IPS-15b (cell line): ENCODE data around the gene SMARCA4.
A peak's percentile ranks its signal among the peaks of the same experiment; 100 is the strongest.
"Not testable (repeated sequence)": the region's sequence is repeated elsewhere in the genome, so short reads cannot be mapped to it uniquely, and the experiment has no call there.

Source experiments
- H3K27me3 ChIP-seq: one replicate; pipeline ENCODE4 v1.6.1; 2013; ENCODE audit warnings: low read length; ENCODE audit not compliant: control insufficient read depth, insufficient read depth
- H3K36me3 ChIP-seq: one replicate; pipeline ENCODE4 v1.6.1; 2013; ENCODE audit warnings: low read length; ENCODE audit not compliant: control insufficient read depth, insufficient read depth
- H3K4me1 ChIP-seq: one replicate; pipeline ENCODE4 v1.6.1; 2013; ENCODE audit warnings: mild to moderate bottlenecking, low read length; ENCODE audit not compliant: control insufficient read depth, insufficient read depth
- H3K4me3 ChIP-seq: one replicate; pipeline ENCODE4 v1.5.1; 2013; ENCODE audit warnings: low read depth, low read length
- H3K9ac ChIP-seq: one replicate; pipeline ENCODE4 v1.6.1; 2013; ENCODE audit warnings: low read depth, mild to moderate bottlenecking, low read length
- H3K9me3 ChIP-seq: one replicate; pipeline ENCODE4 v1.6.1; 2013; ENCODE audit warnings: mild to moderate bottlenecking, low read length; ENCODE audit not compliant: control insufficient read depth, insufficient read depth

Gene SMARCA4

DNA sequence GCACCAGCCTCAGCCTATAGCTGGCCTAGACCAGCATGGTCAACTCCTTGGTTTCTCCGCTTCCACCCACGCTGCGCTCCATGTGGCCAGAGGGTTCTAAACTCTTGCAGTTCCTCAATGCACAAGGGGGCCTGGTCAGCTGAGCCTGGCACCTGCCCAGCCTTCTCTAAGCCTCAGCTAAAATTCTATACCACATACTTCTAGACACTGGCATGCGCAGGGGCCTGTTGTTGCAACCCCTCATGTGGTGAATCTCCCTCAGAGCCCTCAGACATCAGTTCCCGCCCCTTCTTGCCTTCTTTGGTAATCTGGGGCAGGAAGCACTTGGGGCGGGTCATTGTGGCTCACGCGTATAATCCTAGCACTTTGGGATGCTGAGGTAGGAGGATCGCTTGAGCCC is 108.7 kb downstream of the SMARCA4 start:
- no peaks in the 10 kb centered on the region for H3K27me3 ChIP-seq
- peaks cover 2% of the 10 kb centered on the region for H3K36me3 ChIP-seq
- H3K4me3 ChIP-seq = no peak overlapping the region
- H3K9me3 ChIP-seq = no peaks in the 10 kb centered on the region
- H3K4me1 ChIP-seq = no peaks in the 10 kb centered on the region
- no peak overlapping the region for H3K9ac ChIP-seq

GRCh38 chr19:11070123-11070522 is 109.3 kb downstream of the SMARCA4 start:
- H3K9me3 ChIP-seq = no peaks in the 10 kb centered on the region
- H3K9ac ChIP-seq = no peak overlapping the region
- no peaks in the 10 kb centered on the region for H3K4me1 ChIP-seq
- H3K36me3 ChIP-seq = peaks cover 1% of the 10 kb centered on the region
- H3K27me3 ChIP-seq = no peaks in the 10 kb centered on the region
- H3K4me3 ChIP-seq = no peak overlapping the region

DNA sequence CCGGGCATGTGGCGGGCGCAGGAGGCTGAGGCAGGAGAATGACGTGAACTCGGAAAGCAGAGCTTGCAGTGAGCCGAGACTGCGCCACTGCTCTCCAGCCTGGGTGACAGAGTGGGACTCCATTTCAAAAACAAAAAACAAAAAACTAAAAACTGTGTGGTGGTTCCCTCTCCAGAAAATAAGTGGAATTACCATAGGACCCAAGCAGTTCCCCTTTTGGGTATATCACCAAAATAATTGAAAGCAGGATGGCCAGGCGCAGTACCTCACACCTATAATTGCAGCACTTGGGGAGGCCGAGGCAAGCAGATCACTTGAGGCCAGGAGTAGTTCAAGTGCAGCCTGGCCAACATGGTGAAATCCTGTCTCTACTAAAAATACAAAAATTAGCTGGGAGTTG is 112.7 kb downstream of the SMARCA4 start:
- H3K36me3 ChIP-seq = no peaks in the 10 kb centered on the region
- H3K4me1 ChIP-seq = no peaks in the 10 kb centered on the region
- no peaks in the 10 kb centered on the region for H3K9me3 ChIP-seq
- H3K9ac ChIP-seq = no peak overlapping the region
- H3K27me3 ChIP-seq = no peaks in the 10 kb centered on the region
- no peak overlapping the region for H3K4me3 ChIP-seq

GRCh38 chr19:11076792-11077191 is 116.0 kb downstream of the SMARCA4 start:
- not testable (repeated sequence) for H3K4me1 ChIP-seq, H3K36me3 ChIP-seq, H3K9ac ChIP-seq, H3K27me3 ChIP-seq, H3K4me3 ChIP-seq, H3K9me3 ChIP-seq

DNA sequence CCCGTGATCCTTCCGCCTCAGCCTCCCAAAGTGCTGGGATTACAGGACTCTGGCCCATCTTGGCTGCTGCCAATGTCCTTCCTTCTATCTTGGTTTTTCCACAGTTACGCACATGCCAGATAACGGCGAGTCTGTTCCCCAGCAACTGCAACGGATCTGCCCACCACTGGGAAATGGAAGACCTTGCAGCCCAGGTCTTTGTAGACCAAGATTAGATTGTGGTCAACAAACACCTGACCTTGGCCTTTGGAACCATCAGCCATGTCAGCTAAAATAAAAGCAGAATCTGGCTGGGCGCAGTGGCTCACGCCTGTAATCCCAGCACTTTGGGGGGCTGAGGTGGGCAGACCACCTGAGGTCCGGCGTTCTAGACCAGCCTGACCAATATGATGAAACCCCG is 118.1 kb downstream of the SMARCA4 start:
- H3K27me3 ChIP-seq = no peaks in the 10 kb centered on the region
- H3K9me3 ChIP-seq = no peaks in the 10 kb centered on the region
- no peak overlapping the region for H3K9ac ChIP-seq
- no peaks in the 10 kb centered on the region for H3K4me1 ChIP-seq
- H3K4me3 ChIP-seq = no peak overlapping the region
- H3K36me3 ChIP-seq = no peaks in the 10 kb centered on the region

- Histone ChIP-seq H3K9me3 (no peaks in the 10 kb centered on the region), H3K27me3 (no peaks in the 10 kb centered on the region), H3K4me1 (no peaks in the 10 kb centered on the region), H3K4me3 (no peak overlapping the region), H3K36me3 (no peaks in the 10 kb centered on the region), H3K9ac (no peak overlapping the region)
Measured at GRCh38 chr19:11079999-11080398, 119.2 kb downstream of the SMARCA4 start.

- Histone ChIP-seq H3K4me1 (peaks cover 11% of the 10 kb centered on the region), H3K36me3 (peaks cover 5% of the 10 kb centered on the region), H3K4me3 (peak overlapping the region; percentile 84), H3K9ac (no peak overlapping the region), H3K9me3 (no peaks in the 10 kb centered on the region), H3K27me3 (no peaks in the 10 kb centered on the region)
Measured at GRCh38 chr19:11087870-11088505, 127.2 kb downstream of the SMARCA4 start.

GRCh38 chr19:11088506-11089253 is 127.8 kb downstream of the SMARCA4 start:
- Histone ChIP-seq H3K27me3 (no peaks in the 10 kb centered on the region), H3K4me3 (peak overlapping the region; percentile 84), H3K36me3 (peaks cover 9% of the 10 kb centered on the region), H3K4me1 (peaks cover 11% of the 10 kb centered on the region), H3K9ac (peak overlapping the region; percentile 66), H3K9me3 (no peaks in the 10 kb centered on the region)

DNA sequence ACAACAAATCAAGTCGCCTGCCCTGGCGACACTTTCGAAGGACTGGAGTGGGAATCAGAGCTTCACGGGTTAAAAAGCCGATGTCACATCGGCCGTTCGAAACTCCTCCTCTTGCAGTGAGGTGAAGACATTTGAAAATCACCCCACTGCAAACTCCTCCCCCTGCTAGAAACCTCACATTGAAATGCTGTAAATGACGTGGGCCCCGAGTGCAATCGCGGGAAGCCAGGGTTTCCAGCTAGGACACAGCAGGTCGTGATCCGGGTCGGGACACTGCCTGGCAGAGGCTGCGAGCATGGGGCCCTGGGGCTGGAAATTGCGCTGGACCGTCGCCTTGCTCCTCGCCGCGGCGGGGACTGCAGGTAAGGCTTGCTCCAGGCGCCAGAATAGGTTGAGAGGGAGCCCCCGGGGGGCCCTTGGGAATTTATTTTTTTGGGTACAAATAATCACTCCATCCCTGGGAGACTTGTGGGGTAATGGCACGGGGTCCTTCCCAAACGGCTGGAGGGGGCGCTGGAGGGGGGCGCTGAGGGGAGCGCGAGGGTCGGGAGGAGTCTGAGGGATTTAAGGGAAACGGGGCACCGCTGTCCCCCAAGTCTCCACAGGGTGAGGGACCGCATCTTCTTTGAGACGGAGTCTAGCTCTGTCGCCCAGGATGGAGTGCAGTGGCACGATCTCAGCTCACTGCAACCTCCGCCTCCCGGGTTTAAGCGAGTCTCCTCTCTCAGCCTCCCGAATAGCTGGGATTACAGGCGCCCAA is 128.6 kb downstream of the SMARCA4 start, which contains the start of gene LDLR:
TSS of gene LDLR (plus strand) at position 210 of the 760 bp plus-strand sequence. CDS start at position 296, 86 bp downstream.
- no peaks in the 10 kb centered on the region for H3K9me3 ChIP-seq
- peak within 1 kb of the TSS; percentile 88 for H3K9ac ChIP-seq
- H3K4me3 ChIP-seq = peak within 1 kb of the TSS; percentile 84
- no peaks in the 10 kb centered on the region for H3K27me3 ChIP-seq
- H3K4me1 ChIP-seq = peaks cover 14% of the 10 kb centered on the region
- peaks cover 10% of the 10 kb centered on the region for H3K36me3 ChIP-seq

GRCh38 chr19:11090014-11090263 is 129.1 kb downstream of the SMARCA4 start:
- Histone ChIP-seq H3K4me1 (peaks cover 14% of the 10 kb centered on the region), H3K9ac (peak overlapping the region; percentile 88), H3K36me3 (peaks cover 10% of the 10 kb centered on the region), H3K4me3 (peak overlapping the region; percentile 84)
- not testable (repeated sequence) for H3K9me3 ChIP-seq, H3K27me3 ChIP-seq

DNA sequence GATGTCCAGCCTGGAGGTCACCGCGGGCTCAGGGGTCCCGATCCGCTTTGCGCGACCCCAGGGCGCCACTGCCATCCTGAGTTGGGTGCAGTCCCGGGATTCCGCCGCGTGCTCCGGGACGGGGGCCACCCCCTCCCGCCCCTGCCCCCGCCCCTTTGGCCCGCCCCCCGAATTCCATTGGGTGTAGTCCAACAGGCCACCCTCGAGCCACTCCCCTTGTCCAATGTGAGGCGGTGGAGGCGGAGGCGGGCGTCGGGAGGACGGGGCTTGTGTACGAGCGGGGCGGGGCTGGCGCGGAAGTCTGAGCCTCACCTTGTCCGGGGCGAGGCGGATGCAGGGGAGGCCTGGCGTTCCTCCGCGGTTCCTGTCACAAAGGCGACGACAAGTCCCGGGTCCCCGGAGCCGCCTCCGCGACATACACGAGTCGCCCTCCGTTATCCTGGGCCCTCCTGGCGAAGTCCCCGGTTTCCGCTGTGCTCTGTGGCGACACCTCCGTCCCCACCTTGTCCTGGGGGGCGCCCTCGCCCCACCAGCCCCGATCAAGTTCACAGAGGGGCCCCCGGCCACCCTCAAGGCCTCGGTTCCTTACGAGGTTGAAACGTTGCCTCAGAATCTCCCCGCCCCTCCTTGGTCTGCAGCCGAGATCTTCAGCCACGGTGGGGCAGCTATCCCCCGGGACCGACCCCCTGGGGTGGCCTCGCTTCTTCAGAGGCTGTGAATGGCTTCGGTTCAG is 129.6 kb downstream of the SMARCA4 start:
- H3K27me3 ChIP-seq = no peaks in the 10 kb centered on the region
- peak overlapping the region; percentile 88 for H3K9ac ChIP-seq
- peak overlapping the region; percentile 93 for H3K4me3 ChIP-seq
- H3K9me3 ChIP-seq = no peaks in the 10 kb centered on the region
- peaks cover 14% of the 10 kb centered on the region for H3K4me1 ChIP-seq
- H3K36me3 ChIP-seq = peaks cover 11% of the 10 kb centered on the region
